NCI-H2196 (cell line): ENCODE results near the gene SERPINE3.

Source experiments
- DNase-seq: peaks from one replicate; lab custom pipeline; 2025; ENCODE audit not compliant: unreplicated experiment; lab: John Stamatoyannopoulos, UW

The SERPINE3 gene

DNA sequence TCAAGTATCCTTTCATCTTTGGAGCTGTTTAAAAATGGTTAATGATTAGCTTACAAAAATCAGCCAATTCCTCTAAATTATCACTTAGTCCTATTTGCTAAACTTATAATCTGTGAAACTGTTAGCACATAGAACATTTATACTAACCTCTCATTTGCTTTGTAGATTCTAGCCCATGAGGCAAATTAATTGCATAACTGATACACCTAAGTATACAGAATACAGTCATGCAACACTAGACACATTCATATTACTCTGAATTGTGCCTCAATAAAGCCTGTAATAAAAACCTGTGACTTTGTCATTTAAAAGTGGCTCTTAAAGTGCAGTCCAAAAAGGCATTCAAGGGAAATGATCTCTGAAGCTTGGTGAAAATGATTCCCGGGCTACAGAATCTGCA lies 21.0 kb downstream of the SERPINE3 start:
- DNase-seq: no peak

DNA sequence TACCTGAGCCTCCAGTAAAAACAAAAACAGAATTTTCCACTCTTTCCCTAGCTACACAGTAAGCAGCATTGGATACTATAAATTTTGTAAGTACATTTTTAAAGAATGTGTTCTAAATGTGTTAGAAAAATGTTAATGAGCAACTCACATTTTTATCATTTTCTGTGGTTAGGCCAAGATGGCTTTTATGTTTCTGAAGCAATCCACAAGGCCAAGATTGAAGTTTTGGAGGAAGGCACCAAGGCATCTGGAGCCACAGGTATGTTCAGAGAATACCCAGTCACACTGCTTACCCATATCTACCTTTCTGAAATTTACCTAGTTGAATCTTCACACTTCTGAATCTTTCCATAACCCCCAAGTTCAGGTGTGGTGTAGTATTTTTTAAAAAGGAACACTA lies 21.6 kb downstream of the SERPINE3 start:
- DNase-seq: no peak

DNA sequence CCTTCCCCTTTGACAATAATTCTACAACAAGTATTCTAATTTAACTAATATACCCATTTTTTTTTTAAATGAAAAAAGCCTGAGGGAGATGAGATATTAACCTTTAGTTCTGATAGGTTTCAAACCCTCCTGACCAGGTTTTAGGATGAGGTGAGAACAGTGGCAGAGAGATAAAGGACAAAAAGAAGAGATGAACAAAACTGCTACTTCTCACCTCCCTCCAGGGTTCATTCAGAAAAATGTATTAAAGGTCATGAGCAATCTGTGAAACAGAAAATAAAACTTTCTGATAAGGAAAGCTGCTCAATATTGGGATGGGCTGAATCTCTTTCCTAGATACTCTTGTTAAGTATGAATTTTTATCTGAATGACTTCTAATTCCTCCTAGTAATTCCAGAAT lies 24.1 kb downstream of the SERPINE3 start:
- DNase-seq: no peak

DNA sequence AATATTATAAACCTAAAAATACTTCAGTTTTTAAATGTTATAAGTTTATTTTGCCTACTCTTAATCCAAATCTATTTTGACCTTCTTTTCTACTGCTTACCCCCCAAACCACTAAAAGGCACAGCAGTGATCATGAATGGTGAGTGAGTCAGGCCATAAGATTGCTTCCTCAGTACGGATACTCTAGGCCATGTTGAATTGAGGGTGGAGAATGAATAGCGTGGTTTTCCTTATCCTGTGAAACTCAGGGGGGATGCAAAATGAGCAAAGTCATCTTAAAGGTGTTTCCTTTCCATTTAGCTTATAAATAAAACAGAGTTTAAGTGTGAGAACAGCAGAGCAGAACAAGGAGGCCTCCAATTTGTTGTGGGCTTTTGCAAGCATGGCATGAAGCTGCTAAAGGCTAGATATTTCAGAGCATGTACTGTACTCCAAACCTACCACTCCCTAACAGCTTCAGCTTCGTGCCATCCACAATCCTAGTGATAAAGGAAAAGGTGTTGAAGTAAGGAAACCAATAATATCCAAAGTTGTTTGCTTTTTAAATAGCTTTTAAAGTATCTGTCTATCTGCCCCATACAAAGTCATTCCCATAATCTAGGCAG lies 25.0 kb downstream of the SERPINE3 start:
- no peak for DNase-seq

DNA sequence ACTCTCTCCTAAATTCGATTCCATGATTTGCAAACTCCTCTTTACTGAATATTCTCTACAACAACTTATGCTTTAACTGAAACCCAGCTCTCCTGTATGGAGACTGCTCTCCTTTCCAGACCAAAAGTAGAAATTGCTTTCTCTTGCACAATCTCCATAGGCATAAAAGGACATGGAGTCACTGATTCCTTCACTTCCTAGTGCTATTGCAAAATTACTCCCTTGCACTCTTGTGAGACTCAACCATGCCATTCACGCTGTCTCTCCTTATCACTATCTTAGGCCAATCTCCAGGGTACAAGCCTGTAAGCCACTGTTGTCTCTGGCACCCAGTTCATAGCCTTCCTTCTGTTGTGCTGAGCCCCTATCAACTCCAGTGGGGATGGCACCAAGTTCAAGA lies 30.6 kb downstream of the SERPINE3 start:
- no peak for DNase-seq

DNA sequence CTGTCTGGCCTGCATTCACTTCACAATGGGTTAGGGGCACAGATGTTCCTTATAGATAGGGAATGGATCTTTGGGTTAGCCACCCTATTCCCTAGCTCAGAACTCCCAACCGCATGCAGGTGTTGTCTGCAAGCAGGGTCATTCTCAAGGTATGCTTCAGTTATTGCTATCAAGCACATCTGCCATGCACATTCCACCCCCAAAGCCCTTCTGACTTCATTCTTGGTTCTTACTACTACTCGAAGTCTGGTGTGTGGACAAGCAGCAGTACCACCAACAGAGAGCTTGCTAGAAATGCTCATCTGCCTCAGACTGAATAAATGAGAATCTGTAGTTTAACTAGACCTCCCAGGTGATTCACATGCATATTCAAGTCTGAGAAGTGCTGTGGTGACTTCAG lies 31.3 kb downstream of the SERPINE3 start:
- DNase-seq: no peak

DNA sequence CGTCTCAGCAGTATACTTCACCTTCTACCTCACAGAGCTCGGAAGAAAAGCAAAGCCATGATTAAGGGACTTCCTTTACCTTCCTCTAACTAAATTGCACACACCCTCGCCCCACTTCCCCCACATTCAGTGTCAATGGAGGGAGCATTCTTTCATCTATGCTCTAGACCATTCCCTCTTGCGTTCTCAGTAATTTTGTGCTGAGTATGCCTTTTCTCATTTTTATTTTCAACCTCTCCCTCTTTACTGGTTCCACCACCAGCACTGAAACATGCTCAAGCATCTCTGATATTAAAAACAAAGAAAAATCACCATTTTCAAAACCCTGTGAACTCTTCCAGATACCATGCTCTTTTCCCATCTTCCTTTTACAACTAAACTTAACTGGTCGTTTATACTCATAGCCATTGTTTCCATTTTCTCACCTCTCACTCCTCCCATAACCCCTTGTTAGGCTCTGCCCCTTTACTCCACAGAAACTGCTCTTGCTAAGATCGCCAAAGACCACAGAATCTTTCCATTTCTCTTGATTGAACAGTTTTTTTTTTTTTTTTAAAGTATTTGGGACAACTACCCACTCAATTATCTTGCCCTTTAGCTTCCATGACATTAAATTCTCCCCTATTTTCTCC lies 32.4 kb downstream of the SERPINE3 start:
- no peak for DNase-seq

DNA sequence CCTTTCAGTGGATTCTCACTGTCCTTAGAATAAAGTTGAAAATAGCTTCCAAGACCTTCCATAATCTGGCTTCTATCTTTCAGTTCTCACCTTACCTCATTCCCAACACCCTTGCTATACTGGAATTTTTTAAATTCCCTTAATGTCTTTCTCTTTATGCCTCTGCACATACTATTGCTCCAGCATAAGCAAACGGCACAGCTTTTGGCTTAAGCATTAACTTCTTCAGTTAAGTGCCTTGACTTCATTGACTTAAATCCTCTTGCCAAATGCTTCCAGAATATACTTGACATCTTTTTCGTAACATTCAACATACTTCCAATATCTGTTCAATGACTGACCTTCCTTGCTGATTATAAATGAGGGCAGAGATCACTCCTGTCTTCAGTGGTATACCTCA lies 34.0 kb downstream of the SERPINE3 start:
- no peak for DNase-seq

DNA sequence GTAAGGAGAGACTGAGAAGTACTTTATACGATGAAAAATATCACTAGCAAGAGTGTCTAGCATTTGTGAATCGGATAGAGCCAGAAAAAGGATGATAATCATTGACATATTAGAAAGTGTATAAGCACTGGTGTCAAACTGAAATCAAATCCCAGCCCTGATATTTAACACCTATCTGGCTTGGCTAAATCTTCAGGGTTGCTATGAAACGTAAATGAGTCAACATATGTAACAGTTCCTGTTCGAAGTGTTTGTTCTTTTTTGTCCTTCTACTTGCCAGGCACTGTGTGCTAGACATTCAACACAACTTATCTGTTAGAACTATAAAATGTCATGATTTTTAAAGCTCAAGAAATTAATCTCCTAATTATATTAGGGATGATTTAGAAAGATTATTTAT lies 40.8 kb downstream of the SERPINE3 start:
- no peak for DNase-seq

DNA sequence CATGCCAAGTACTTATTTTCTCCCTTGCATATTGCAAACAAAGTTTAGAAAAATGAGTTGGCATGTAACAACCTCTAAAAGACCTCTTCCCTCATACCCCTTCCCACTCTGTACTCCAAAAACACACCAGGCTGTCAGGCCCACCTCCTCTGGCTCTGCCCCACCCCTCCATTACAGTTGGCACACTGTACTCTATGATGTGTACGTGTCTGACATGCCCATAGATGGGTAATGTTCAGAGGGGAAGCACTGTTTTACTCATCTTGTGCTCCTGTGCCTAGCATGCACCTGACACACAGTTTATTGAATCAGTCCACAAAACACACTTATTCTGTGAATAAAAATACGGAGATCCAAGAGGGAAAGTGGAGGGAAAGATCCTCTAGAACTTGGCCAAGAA lies 45.6 kb downstream of the SERPINE3 start:
- DNase-seq: no peak

DNA sequence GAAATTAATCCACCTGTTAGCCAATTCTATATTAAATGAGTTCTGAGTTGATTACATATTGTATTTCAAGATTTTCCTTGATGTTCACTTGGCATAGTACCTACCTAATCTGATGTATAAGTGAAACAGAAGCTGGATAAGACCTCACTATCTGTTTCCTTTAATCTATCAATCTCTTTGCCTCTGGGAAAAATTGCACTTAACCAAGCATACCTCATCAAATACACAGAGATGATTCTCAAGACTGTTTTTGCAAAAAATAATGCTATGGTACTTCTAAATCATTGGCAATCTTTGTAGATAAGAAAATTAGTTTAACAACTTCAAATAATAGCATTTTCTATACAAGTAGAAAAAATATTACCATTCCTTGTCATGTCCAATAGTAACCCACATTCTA lies 55.2 kb downstream of the SERPINE3 start:
- DNase-seq: no peak

DNA sequence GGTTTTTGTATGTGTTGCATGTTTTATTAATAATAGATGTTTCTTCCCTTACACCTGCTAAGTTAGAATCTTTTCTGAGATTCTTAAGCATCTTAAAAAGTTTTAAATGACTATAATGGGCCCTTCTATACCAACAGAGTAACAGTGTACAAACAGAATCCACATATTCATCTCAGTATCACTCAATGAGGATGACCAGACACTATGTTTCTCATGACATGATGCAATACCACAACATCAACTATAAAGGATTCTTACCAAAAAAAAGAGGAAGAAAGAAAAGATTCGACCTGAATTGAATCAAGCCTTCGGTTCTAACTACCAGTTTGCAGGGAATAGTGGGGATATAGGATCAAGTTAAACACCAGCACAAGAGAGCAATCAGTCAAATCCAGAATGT lies 56.9 kb downstream of the SERPINE3 start:
- DNase-seq: no peak

DNA sequence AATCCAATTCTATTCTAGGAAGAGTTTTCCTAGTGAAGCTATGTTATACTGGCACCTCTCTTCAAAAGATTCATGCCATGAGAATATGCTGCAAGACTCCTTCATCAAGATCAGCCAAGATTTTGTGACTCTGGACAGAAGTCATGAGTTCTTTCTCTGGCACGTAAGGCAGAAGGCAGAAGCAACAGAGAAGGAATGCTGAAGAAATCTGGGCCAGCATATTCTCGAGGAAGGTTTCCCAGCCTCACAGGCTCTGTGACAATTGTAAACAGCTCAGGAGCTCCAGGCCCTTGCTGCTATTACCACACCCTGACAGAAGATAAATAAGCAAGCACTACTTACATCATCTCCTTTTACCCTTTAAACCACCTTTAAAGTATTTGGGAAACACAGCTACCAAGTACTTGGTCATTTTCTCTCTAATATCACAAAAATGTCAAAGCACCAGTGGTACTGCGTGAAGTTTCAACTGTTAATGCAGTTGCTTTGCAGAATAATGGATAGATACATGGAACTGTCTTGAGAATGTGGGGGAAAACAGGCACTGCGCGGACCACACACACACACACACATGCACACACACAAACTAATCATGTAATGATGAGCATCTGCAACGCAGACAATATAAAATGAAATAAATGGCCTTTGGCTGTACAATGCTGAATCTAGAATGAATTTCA lies 57.9 kb downstream of the SERPINE3 start:
- DNase-seq: no peak

DNA sequence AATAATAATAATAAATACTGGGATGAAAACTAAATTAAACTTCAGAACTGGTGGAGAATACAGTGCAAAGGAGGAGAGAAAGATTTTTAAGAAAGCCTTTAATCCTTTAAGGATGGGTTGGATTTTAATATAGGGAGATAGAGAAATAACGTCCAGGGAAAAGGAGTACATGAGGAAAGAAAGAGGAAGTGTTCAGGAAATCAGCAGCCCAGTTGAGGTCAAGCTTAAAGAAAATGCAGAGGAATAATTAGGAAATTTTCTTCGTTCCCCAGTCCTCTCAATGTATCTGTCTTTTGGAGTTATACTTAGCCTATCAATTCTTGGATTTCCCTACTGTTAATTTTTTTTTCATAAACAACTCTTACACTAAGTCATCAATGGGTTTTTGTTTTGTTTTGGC lies 65.7 kb downstream of the SERPINE3 start:
- DNase-seq: no peak

DNA sequence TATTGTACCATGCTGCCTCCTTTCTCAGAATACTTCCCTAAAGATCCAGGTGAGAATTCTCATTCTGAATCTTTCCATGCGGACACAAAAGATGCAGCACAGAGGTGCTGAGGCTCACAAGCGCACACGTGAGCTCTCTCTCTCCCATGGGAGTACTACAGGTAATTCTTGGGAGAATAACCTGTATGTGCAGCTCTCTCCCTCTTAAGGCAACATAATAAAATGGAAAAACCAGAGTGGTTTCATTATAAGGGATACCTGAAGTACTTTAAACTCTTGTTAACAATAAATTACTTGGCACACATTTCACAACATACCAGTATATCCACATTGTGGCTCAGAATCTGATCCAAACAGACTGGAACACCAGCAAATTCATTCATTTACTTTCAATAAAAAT lies 72.9 kb downstream of the SERPINE3 start:
- no peak for DNase-seq
